NB4 (cell line): ENCODE measurements around the gene SULT4A1.
"Not testable (repeated sequence)": the region's sequence is repeated elsewhere in the genome, so short reads cannot be mapped to it uniquely, and the experiment has no call there.

Experiments
- DNase-seq: peaks from one replicate; pipeline ENCODE4 v3.0.0; 2010; ENCODE audit warnings: low read depth
- H3K4me3 ChIP-seq: one replicate; pipeline ENCODE4 v1.5.1; 2011; ENCODE audit warnings: mild to moderate bottlenecking, low read depth, low read length, moderate library complexity
- CTCF ChIP-seq: IDR thresholded peaks from one replicate; pipeline ENCODE4 v1.5.1; 2012; ENCODE audit warnings: low read depth, low read length
- MYC ChIP-seq: IDR thresholded peaks from 2 replicates; pipeline ENCODE4 v1.6.1; 2011; ENCODE audit warnings: low read depth, low read length
- POLR2A ChIP-seq: IDR thresholded peaks from 2 replicates; pipeline ENCODE4 v1.6.1; 2011; ENCODE audit warnings: mild to moderate bottlenecking; ENCODE audit not compliant: insufficient read length; ENCODE audit errors: extremely low read depth
- TF ChIP-seq, protein P1 (sequence below): IDR thresholded peaks from 2 replicates; pipeline ENCODE4 v1.6.1; 2011; ENCODE audit warnings: low read depth, low read length

The SULT4A1 gene

DNA sequence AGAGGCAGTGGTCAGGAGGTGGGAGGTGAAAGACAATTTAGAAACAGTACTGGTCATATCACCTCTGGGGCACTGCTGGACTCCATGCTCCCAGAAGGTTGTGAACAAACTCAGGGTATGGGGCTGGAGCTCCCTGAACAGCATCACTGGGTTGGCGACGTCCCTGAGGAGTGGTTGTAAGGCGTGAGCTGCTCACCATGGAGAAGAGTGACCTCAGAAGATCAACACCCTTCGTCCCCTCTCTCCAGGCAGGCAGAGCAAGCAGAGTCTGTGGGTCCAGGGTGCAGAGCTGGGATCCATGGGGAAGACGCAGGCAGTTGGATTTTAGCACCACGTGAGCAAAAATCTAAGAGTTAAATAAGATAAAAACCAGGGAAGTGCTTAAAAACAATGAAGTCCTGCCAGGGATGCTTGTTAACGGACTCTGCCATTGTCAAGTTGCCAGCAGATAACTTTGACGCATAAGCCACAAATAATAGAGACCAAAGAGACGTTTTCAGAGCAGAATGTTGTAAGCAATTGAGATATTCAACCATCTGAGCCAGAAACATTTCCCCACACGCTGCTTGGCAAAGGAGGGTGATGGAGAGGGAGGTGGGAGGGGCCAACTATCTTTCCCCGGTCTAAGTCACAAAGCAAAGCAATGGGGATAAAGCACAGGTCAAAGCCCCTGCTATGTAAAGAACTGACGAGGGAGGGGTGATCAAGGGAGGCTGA is 15.9 kb upstream of the SULT4A1 start:
- no peak overlapping the region for H3K4me3 ChIP-seq
- TF ChIP-seq CTCF (no peak), POLR2A (no peak), MYC (no peak)
- DNase-seq = no peak

DNA sequence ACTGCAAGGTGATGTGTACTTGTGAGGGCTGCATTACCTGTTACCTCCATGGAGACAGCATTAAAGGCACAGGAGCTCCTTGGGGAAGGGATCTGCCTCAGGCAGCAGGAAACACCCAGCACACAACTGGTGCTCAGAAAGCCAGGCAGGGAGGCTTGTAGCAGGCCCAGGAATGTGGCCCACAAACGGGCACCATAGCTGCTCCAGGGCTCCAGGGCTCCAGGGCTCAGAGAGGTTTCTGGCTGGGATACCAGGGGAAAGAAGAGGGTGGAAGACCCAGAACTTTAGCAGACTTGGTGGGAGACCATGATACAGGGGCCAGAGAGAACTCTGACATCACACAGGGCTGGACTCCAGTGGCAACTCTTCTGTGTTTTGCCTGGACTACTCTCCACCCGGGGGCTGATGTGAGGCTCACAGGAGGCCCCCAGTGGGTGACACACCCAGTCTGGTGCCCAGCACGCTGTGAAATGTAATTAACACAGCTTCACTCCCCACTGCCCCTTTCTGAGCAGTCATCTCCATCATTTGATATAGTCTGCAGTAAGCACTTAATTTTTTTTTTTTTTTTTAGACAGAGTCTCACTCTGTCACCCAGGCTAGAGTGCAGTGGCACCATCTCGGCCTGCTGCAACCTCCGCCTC is 14.7 kb upstream of the SULT4A1 start:
- no peak for DNase-seq
- TF ChIP-seq POLR2A (no peak), CTCF (no peak), MYC (no peak)
- TF ChIP-seq, protein P1, sequence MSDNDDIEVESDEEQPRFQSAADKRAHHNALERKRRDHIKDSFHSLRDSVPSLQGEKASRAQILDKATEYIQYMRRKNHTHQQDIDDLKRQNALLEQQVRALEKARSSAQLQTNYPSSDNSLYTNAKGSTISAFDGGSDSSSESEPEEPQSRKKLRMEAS = no peak
- H3K4me3 ChIP-seq = no peak overlapping the region

GRCh38 chr22:43869799-43870198 is 7.5 kb upstream of the SULT4A1 start:
- no peak overlapping the region for H3K4me3 ChIP-seq
- DNase-seq = no peak
- no peak for TF ChIP-seq MYC
- TF ChIP-seq POLR2A = no peak
- TF ChIP-seq, protein P1 = no peak
- TF ChIP-seq CTCF = no peak

DNA sequence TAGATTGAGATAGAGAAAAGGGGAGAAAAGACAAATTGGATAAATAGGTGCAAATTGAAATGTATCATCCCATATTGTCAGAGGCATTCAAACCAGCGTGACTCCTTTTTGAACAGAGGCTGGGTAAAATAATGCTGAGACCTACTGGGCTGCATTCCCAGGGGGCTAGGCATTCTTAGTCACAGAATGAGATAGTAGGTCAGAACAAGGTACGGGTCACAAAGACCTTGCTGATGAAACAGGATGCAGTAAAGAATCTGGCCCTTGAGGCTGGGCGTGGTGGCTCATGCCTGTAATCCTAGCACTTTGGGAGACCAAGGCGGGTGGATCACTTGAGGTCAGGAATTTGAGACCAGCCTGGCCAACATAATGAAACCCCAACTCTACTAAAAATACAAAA is 6.7 kb upstream of the SULT4A1 start:
- DNase-seq, H3K4me3 ChIP-seq: not testable (repeated sequence)

DNA sequence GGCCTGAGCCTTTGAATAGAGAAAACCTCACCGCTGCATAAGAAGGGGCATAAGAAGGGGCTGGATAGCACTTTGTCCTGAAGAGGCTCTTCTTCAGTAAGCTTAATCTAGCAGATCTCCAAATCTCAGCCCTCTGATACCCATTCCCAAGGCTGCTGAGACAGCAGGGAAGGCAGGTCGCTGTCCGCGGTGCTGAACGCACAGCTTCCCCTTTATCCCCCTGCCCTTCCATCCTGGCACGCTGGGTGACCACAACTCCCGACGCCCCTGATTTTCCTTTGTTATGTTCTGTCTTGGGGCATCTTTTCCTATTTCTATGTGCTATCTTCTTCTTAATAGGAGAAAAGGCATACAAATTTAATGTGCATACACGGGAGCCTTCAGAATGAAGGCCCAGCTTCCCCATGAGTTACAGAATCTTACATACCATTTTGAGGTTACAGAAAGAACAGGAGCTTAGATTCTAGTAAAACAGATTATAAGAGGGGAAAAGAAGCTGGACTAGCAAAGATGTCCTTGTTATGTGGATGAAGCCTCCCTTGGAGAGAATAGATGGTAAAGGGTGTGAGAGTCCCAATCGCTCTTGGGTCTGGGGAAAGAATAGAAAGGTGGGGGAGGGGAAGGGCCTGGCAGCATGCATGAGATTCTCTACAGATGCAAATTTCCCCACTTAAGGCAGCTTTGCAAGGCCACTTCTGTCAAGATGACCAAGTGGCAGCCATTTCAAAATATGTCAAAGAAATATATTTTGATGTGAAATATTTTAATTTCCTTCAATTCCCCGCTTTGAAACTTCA is 5.7 kb upstream of the SULT4A1 start:
- TF ChIP-seq, protein P1 = no peak
- no peak overlapping the region for H3K4me3 ChIP-seq
- DNase-seq = peak; percentile 61

DNA sequence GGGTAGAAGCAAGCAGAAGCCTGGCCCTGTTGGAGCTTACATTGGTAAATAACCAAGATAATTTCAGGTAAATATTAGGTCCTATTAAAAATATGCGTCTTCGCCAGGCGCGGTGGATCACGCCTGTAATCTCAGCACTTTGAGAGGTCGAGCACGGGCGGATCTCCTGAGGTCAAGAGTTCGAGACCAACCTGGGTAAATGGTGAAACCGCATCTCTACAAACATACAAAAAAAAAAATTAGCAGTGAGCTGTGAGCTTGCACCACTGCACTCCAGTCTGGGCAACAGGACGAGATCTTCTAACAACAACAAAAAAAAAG is 529 bp upstream of the SULT4A1 start:
- TF ChIP-seq, protein P1 = no peak
- TF ChIP-seq MYC (no peak), CTCF (no peak), POLR2A (no peak)
- H3K4me3 ChIP-seq = no peak overlapping the region
- no peak for DNase-seq
